Superior temporal gyrus (tissue), 1 donor: ENCODE data around the gene THSD7B.
"Not testable (repeated sequence)": the region's sequence is repeated elsewhere in the genome, so short reads cannot be mapped to it uniquely, and the experiment has no call there.

Experiments used
- DNase-seq: peaks from one replicate; pipeline ENCODE4 v3.0.0-alpha.2; 2016; ENCODE audit errors: extremely low spot score

The THSD7B gene

DNA sequence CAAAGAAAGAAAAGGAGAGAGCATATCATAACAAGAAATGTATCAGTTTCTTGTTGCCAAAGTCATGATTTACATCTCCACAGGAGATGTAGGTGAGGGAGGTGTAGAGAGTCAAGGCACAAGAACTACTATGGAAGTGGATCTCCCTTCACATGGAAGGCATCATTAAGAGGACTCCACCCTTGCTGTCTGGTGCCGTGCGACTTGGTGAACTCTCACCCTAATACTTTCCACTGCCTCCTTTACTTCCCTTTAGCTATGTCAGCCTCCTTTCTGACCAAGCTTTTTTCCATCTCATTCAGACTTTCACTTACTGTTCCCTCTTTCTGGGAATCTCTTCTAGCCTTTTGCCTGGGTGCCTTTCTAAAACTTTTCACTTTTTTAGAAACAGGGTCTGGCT lies 490.0 kb downstream of the THSD7B start:
- DNase-seq: no peak

DNA sequence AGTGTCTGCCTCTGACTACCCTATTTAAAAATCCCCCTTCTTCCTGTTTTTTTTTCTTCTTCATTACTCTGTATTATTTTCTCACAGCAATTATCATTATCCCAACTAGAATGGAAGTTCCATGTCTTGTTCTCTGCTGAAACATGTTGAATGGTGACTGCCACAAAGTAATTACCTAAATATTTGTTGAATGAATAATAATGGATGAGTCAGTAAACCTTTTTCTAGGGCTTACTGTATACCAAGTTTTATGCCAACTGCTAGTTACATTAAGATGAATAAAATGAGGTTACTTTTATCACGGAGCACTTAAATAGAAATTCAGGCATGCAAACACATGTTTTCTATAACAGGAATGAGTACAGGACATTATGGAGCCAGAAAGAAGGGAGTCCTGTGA lies 490.6 kb downstream of the THSD7B start:
- DNase-seq: no peak

DNA sequence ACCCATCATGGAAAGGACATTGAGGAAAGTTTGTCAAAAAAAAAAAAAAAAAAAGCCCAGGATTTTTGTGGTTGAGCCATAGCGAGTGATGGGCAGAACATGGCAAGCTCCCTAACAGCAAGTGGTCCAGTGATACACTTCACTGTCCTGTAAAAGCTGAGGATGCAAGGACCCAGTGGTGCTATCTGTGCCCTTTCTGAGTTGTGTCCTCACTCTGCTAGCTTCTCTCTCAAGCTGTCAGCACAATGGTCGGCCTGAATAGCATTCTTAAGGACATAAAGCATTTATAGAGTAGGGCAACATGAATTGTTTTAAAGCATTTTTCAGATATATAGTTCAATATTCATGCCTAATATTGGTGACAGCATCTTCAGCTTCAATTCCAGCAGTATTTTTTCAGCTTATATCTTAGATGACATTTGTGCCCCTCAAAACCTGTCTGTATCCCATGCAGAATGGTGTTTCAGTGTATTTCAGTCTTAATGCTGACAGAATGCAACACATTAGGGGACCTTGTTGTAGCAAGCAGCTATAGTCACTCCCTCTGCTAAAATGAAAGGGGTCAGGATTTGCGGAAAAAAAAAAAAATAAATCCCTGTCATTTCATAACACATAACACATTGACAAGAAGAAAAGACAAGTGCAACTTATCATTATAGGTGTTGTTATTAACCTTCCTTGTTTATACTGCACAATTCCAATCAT lies 496.7 kb downstream of the THSD7B start:
- no peak for DNase-seq

DNA sequence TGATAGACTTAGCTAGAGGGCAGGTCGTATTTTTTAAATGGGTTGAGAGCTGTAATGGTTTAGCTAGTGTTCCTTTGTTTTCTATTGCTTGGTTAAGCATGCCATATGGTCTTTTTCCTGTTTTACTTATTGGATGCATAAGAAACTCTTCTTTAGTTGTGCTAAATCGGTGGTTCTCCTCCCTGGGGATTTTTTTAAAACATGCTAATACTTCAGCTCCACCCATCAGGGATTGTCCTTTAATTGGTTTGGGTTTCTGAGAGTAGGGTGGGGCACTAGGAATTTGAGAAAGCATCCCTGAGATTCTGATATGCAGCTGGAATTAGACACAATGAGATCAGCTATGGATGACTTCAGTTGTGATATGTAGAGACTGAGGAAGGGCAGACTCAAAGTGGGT lies 497.2 kb downstream of the THSD7B start:
- DNase-seq: no peak

DNA sequence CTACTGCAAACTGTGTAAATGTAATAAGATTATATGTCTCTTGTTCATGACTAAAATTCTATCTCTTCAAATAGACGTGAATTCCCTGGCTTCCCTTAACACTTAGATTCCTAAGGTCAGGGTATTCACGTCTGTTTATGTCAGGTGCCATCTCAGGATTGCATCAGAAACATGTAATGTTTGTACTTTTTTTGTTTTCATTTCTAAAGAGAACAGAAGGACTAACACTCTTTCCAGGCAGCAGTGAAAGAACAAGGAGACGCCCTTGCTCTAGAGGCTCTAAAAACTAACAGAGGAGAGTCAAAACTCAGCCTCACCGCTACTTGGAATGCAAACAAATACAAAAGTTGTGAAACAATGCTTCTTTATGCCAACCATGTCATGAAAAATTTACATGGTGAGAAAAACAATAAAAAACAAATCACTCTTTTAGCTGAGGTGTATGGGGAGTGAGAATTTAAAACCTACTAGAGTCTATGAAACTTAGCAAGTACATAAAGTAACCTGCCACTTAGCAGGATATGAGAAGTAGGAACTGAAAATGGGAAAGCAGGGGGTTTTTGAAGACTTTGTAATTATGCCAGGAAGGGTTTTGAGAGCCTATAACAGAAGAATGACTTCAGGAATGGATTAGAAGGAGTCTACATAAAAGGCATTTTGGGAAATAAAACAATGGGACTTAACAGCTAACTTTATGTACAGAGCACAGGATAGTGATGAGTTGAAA lies 522.7 kb downstream of the THSD7B start:
- no peak for DNase-seq

DNA sequence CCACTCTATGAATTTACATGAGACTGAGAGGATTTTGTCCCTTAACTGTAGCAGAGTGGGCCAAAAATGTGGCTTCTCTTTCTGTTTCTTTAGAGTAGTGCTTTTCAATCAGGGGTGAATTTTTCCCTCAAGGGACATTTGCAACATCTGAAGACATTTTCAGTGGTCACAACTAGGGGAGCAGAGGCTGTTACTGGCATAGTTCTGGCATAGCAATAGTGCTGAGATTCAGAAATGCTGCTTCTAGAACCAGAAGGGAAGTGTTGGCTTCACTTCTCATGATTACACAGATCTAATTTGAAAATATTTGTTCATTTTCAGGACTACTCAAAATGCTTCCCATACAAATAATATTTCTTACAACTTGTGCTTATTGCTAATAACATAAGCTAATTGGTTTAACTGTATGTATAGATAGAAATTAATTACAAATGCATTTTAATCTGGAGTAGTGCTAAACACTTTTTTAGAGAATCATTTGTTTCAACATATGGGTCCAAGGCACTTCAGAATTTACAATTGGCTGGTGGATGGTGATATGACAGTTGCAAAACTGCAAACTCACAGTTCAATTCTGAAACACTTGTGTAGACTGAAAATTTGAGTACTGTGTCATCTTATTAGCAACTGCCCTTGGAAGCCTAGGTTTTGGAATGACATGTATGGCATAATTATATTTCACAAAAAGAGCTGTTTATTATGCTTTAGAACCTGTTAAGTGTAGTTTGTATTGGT lies 526.7 kb downstream of the THSD7B start:
- DNase-seq: no peak

DNA sequence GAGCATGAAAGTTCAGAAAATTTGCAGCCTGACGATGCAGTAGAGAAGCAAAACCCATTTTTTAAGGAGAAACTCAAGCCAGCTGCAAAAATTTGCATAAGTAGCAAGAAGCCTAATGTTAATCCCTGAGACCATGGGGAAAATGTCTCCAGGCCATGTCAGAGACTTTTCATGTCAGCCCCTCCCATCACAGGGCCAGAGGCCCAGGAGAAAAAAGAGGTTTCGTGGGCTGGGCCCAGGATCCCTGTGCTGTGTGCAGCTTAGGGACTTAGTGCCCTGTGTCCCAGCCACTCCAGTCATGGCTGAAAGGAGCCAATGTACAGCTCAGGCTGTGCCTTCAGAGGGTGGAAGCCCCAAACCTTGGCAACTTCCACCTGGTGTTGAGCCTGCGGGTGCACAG lies 533.0 kb downstream of the THSD7B start:
- no peak for DNase-seq

DNA sequence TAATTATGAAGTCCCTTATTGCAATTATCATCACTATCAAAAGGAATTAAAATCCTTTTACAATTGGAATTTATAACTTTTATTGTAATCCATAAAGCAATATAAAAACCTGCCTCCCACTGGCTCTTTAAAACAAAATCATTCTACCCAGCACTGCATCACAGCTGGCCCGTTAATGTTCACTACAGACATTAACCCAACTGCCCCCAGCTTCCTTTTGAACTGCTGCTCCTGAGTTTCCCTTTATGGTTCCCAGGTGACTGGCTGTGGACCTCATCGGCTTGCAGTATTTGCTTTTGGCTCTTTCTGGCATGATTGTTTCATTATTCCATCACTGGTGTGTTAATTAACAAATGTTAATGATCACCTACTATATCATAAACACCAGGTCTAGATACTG lies 535.6 kb downstream of the THSD7B start:
- DNase-seq: no peak

DNA sequence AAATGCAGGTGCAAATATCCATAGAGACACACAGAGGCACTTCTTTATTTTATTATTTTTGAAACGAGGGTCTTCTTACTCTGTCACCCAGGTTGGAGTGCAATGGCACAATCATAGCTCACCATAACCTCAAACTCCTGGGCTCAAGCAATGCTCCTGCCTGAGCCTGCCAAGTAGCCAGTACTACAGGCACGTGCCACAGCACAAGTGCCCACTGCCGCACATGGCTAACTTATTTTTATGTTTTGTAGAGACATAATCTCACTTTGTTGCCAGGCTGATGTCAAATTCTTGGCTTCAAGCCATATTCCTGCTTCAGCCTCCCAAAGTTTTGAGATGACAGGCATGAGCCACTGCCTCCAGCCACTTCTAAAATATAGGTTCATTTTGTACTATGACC lies 537.6 kb downstream of the THSD7B start:
- DNase-seq: no peak

DNA sequence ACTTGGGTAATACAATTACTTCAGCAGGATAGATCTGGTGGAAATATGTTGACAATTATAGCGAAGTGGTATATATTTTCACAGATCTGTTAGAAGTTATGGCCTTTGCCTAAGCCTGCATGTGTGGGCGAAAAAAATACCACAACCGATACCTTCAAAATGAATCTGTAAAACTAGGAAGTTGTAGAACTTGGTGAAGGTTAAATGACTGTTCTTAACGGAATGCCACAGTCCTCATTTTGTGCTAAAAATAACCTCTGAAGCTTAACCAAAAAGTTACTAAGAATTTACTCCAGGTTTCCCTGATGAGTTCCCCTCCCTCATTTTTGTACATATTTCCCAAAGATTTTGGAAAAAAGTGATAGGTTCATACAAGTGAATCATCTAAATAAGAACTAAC lies 550.7 kb downstream of the THSD7B start:
- DNase-seq: no peak

DNA sequence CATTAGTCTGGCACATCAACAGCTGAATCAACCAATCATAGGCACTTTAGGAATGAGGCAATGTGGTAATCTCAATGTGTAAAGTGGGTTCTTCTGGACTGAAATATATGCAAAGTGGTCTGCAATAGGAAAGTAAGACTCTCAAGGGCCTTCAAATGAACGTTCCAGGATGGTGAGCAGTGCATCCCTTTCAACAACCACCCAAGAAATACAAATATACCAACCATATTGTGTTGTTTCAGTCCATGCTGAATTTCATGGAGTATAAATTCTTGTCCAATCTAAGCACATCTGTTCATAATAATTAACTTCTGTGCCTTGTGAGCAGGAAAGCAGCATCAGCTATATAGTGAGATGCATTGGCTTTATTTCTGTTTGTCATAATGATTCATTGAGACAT lies 556.2 kb downstream of the THSD7B start:
- DNase-seq: no peak

DNA sequence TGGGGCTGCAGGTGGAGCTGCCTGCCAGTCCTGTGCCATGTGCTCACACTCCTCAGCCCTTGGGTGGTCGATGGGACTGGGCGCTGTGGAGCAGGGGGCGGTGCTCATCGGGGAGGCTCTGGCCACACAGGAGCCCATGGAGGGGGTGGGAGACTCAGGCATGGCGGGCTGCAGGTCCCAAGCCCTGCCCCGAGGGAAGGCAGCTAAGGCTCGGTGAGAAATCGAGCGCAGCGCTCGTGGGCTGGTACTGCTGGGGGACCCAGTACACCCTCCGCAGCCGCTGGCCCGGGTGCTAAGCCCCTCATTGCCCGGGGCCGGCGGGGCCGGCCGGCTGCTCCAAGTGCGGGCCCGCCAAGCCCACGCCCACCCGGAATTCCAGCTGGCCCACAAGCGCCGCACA lies 566.2 kb downstream of the THSD7B start:
- DNase-seq: not testable (repeated sequence)

DNA sequence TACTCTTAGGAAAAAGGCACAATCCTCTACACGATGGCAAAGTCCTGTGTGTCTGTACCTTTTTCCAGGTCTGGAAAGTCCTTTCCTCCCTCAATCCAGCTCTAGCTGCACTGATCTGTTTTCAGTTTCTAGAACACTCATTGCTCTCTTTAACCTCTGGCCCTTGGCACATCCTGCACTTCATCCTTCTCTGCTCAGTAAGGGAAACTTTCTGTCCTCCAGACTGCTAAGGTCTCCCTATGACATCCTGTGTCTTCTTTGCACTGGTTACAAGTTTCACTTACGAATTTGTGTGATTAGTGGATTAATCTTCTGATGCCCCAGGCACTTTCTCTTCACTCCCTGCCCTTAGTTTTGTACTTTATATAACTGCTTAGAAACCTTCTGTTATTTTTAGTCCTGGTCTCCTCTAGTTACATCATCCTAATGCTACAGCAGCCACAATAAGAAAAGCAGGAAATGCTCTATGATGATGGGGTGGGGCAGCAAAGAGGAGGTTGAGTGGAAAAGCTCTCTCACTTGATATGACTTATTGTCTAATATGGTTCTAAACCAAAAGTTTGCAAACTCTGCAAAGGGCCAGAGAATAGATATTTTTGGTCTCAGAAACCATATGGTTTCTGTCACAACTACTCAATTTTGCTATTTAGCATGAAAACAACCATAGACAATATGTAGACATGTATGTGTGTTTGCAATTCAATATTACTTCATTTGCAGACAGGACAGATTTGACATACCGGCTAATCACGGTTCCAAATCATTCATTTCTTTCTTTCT lies 568.2 kb downstream of the THSD7B start:
- DNase-seq: no peak

DNA sequence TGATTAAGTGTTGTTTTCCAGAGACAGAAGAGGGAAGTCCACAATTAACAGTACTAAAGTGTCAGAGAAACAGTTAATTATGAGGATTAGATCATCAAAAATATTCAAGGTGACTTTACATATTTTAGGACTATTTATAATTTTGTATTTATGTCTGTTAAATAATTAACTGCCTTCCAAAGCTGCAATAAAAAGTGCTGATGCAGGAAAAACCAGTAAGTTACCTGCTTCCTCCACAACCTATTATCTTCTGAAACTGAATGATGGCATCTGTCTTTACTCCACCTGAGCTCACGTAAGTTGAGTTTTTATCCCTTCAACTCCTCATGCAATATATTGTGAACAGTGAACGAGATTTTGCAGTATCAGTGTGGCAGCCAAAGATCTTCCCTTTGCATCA lies 570.7 kb downstream of the THSD7B start:
- DNase-seq: no peak

DNA sequence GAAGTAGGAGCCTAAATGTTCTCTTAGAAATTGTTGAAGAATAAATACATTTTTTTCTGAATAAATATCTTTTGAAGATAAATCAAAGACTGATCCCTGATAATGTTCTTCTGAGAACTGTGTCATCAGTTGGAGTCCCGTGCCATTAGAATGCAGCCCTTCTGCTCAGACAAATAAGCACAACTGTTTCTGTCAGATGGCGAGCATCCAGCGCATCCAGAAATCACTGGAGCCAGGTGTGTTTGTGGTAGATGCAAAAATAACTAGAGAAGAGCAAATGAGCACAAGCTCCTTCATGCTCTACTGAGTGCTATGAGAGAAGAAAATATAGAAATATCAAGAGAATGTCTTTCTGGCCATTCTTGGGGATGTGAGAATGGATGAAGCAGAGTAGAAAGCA lies 573.7 kb downstream of the THSD7B start:
- no peak for DNase-seq

DNA sequence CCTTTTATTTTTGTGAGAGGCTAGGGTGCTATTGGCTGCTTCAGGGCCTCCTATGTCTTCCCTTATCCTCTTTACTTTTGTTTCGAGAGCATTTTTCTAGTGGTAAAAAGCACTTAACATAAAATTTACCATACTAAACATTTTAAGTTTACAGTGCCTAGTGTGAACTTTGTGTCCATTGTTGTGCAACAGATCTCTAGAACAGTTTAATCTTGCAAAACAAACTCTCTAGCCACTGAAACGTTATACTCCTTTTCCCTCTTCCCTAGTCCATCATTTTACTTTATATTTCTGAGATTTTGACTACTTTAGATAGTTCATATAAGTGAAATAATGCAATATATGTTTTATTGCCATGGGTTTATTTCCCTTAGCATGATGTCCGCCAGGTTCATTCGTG lies 580.6 kb downstream of the THSD7B start:
- DNase-seq: no peak

DNA sequence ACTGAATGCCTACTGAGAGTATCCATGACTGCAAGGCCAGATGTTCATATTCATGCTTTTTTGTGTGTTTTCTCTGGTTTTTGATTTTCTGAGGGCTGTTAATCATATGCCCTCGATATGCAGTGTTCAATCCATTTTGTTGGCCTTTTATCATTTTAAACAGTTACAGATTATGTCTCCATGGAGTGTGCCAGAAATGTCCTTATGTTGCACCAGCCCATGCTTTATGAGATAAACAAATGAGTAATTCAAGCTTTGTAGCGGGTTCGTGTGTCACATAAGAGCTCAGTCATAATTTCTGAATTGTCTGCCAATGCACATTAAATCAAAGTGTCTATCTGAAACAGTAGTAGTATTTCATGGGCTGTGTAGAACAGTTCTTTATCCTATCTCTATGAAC lies 583.0 kb downstream of the THSD7B start:
- no peak for DNase-seq

DNA sequence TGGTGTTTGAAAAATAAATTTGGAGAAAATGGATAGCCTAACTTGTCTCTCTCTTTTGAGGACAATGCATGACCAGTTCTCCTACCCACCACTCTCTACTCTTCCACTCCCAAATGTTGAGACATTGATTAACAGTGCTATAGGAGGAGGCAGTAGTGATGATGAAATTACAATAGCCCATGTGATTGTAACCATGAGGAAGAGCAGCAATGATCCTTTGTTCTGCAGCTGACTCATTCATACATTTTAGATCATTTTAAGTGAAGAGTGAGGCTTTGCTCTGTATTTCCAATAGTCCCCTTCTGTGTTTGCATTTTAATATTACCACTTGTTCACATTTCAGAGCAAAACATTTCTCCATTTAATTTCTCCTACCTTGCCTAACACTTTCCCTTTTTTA lies 592.3 kb downstream of the THSD7B start:
- DNase-seq: no peak

DNA sequence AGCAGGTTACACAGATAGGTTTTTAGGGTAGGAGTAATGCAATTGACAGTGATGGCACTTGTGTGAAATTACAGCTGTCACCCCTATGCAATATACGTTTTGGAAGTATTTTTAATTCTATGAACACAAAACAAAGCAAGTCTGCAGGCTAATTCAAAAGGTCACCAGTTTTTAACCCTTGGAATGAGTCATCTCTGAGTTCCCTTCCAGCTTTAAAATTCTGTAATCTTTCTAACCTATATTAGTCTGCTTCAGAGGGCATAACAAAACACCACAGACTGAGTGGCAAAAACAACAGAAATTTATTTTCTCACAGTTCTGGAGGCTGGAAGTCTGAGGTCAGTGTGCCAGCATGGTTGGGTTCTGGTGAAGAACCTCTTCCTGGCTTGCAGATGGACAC lies 602.0 kb downstream of the THSD7B start:
- no peak for DNase-seq

DNA sequence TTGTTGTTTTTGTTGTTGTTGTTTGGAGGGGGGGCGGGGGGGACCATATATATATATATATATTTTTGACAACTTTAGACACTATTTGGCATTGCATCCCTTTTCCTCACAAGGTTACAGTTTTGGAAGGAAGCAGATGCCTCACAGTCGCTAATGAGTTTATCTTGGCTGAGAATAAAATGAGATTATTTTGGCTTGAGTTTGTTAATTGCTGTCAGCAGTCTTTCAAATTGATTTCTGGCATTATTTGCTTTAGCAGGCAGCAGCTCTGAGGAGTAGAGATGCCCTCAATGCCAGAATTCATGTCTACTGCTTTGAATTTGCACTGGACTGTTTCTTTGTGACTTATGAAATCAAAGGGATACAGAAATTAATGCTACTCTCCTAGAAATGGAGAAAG lies 603.8 kb downstream of the THSD7B start:
- no peak for DNase-seq

DNA sequence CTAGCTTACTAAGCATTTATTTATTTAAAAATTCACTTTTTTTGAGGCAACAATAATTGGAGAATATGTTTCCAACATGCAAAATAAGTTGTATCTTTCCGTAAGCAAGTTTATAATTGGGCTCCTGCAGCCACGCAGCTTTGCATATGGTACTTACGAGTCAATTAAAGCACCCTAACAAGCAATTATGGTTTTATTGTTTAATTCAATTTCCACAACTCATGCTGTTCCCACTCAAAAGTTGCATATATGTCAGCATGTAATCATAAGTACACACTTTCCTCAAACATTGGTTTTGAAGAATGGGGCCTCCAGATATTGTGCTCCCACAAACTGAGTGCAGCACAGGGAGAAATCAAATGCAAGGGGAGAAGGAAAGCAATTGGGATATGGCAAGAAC lies 613.8 kb downstream of the THSD7B start:
- DNase-seq: no peak

DNA sequence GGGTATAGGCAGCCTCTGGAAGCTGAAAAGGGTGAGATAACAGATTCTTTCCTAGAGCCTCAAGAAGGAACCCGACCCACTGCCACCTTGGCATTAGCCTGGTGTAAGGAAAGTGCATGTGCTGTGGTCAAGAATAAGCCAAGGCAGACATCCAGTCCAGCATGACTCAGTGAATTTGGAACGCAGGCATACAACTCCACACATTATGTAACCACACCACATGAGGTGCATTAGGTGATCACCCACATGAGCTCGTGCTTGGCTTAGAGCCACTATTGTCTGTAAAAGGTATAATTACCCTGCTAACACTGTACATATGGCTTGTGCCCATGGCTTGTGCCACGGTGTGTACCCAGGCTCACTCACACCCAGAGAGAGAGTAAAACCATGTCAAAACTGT lies 615.3 kb downstream of the THSD7B start:
- no peak for DNase-seq
